Measurements from ENCODE around the gene MMP7. TPM values are rescaled to one million over a fixed set of nuclear protein-coding genes. Genes with fewer than 3 reads are reported as not detected.
A peak's percentile ranks its signal among the peaks of the same experiment; 100 is the strongest.

Gene MMP7
- total and polyA plus RNA-seq, 2 experiments from 2014 or later, result 2.8 to 5.0 TPM

- DNase-seq (ENCODE audit: low spot score), result peak; percentile 87
- Histone ChIP-seq H3K27ac (peak overlapping the region; percentile 17), H3K27me3 (no peaks in the 10 kb centered on the region), H3K4me1 (ENCODE audit: insufficient read depth) (peaks cover 3% of the 10 kb centered on the region), H3K9me3 (ENCODE audit: low read depth) (no peaks in the 10 kb centered on the region), H3K4me3 (no peak overlapping the region), H3K79me2 (no peaks in the 10 kb centered on the region), H3K4me2 (no peak overlapping the region), H4K20me1 (ENCODE audit: insufficient read depth, poor library complexity, severe bottlenecking) (no peaks in the 10 kb centered on the region), H2AFZ (peak overlapping the region; percentile 9), H3K36me3 (replicated peaks; ENCODE audit: insufficient read depth, low read depth) (no peaks in the 10 kb centered on the region), H3K9me2 (replicated peaks; ENCODE audit: insufficient read depth) (no peaks in the 10 kb centered on the region)
- TF ChIP-seq CTCF (IDR thresholded peaks at IDR 0.05; ENCODE audit: poor library complexity), result peak; percentile 85
- TF ChIP-seq EZH2phosphoT487 (IDR thresholded peaks at IDR 0.05; ENCODE audit: low read depth, severe bottlenecking, unreplicated experiment), result no peak
- 36% methylated on average over 12 of the region's 12 CpGs for WGBS (ENCODE audit: low lambda C conversion rate, missing lambda C conversion rate)
Measured at GRCh38 chr11:102495161-102496042, 35.1 kb downstream of the MMP7 start.

GRCh38 chr11:102494216-102494615 lies 36.3 kb downstream of the MMP7 start:
- H3K9me3 ChIP-seq (ENCODE audit: low read depth), result no peaks in the 10 kb centered on the region
- WGBS (ENCODE audit: low lambda C conversion rate, missing lambda C conversion rate), result 50% methylated on average over 6 of the region's 6 CpGs
- peaks cover 3% of the 10 kb centered on the region for H3K4me1 ChIP-seq (ENCODE audit: insufficient read depth)
- no peaks in the 10 kb centered on the region for H3K27me3 ChIP-seq
- DNase-seq (ENCODE audit: low spot score), result peak; percentile 55
- TF ChIP-seq EZH2 (IDR thresholded peaks at IDR 0.05; ENCODE audit: borderline replicate concordance) (no peak), CTCF (IDR thresholded peaks at IDR 0.05; ENCODE audit: poor library complexity) (no peak), EZH2phosphoT487 (IDR thresholded peaks at IDR 0.05; ENCODE audit: low read depth, severe bottlenecking, unreplicated experiment) (no peak)
- H3K4me3 ChIP-seq, result no peak overlapping the region
- H3K4me2 ChIP-seq, result no peak overlapping the region
- no peak overlapping the region for H2AFZ ChIP-seq
- H3K9me2 ChIP-seq (replicated peaks; ENCODE audit: insufficient read depth), result no peaks in the 10 kb centered on the region
- peak overlapping the region; percentile 17 for H3K27ac ChIP-seq
- no peaks in the 10 kb centered on the region for H3K79me2 ChIP-seq
- no peaks in the 10 kb centered on the region for H3K36me3 ChIP-seq (replicated peaks; ENCODE audit: insufficient read depth, low read depth)
- H4K20me1 ChIP-seq (ENCODE audit: insufficient read depth, poor library complexity, severe bottlenecking), result no peaks in the 10 kb centered on the region

GRCh38 chr11:102493524-102493923 lies 37.0 kb downstream of the MMP7 start:
- H3K4me2 ChIP-seq, result no peak overlapping the region
- WGBS (ENCODE audit: low lambda C conversion rate, missing lambda C conversion rate), result 66% methylated on average over 5 of the region's 5 CpGs

More at GRCh38 chr11:102493524-102493923, 37.0 kb downstream of the MMP7 start:
- TF ChIP-seq EZH2 (IDR thresholded peaks at IDR 0.05; ENCODE audit: borderline replicate concordance), result no peak
- no peak for TF ChIP-seq EZH2phosphoT487 (IDR thresholded peaks at IDR 0.05; ENCODE audit: low read depth, severe bottlenecking, unreplicated experiment)
- no peak for TF ChIP-seq CTCF (IDR thresholded peaks at IDR 0.05; ENCODE audit: poor library complexity)
- Histone ChIP-seq H3K27ac (no peak overlapping the region), H3K79me2 (no peaks in the 10 kb centered on the region), H3K27me3 (no peaks in the 10 kb centered on the region), H3K4me1 (ENCODE audit: insufficient read depth) (peaks cover 3% of the 10 kb centered on the region), H3K36me3 (replicated peaks; ENCODE audit: insufficient read depth, low read depth) (no peaks in the 10 kb centered on the region), H3K9me2 (replicated peaks; ENCODE audit: insufficient read depth) (no peaks in the 10 kb centered on the region), H3K4me3 (no peak overlapping the region), H3K9me3 (ENCODE audit: low read depth) (no peaks in the 10 kb centered on the region), H2AFZ (no peak overlapping the region), H4K20me1 (ENCODE audit: insufficient read depth, poor library complexity, severe bottlenecking) (no peaks in the 10 kb centered on the region)
- no peak for DNase-seq (ENCODE audit: low spot score)

All from hepatocyte (in vitro differentiated cells).